GM19438 (cell line): ENCODE data around the gene IZUMO2.

ENCODE experiments used
- ATAC-seq: cut with Tn5 transposase; IDR thresholded peaks from one replicate; pipeline ENCODE4 v1.9.1; 2021; ENCODE audit warnings: low read depth; ENCODE audit not compliant: unreplicated experiment

Gene IZUMO2

DNA sequence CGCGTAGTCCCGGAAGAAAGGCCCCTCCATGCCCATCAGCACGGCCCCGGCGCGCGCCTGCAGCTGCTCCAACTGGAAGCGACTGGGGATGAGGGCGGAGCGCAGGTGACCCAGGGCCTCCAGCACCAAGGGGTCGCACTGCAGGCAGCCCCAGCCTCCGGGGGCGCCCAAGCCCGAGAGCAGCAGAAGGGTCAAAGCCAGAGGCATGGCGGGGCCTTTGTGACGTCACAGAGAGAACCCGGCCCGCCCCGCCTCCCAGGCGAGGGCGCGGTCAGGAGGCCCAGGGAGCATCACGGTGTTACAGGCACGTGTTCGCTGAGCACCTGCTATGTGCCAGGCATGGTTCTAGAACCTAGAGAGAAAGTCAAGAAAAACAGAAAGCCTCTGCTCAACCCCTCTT, at the start of gene IZUMO2:
IZUMO2 (minus strand) TSS at position 294 of the 400 bp plus-strand sequence; CDS start at position 207, 87 bp downstream.
- ATAC-seq, result no peak

- ATAC-seq, result no peak
Measured at GRCh38 chr19:50210425-50210824, 47.3 kb upstream of the IZUMO2 start.

DNA sequence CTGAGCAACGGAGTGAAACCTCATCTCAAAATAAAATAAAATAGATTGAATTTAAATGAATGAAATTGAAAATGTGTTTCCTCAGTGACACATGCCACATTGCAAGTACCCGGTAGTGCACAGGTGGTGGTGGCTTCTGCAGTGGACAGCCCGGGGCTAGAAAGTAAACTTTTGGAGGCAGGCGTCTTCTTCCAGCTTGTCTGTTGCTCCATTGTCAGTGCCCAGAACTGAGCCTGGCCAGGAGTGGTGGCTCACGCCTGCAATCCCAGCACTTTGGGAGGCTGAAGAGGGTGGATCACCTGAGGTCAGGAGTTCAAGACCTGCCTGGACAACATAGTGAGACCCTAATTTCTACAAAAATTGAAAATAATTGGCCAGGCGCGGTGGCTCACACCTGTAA, 46.0 kb upstream of the IZUMO2 start:
- ATAC-seq, result no peak

- no peak for ATAC-seq
Measured at GRCh38 chr19:50207730-50208129, 44.6 kb upstream of the IZUMO2 start.

DNA sequence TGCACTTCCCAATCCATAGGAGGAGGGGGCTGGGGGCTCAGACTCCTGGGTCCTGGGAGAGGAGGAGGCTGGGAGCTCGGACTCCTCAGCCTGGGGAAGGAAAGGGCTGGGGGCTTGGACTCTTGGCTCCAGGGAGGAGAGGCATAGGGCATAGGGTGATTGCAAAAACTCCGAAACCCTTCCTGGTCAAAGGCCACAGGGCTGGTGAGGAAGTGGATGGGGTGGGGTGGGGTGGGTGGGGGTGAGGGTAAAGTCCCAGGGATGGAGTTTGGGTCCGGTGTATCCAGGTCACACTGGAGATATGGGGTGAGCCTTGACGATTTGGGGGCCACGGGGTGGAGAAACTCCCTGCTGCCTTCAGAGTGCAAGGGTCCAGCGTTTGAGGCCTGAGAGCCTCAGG, 43.1 kb upstream of the IZUMO2 start:
- no peak for ATAC-seq

DNA sequence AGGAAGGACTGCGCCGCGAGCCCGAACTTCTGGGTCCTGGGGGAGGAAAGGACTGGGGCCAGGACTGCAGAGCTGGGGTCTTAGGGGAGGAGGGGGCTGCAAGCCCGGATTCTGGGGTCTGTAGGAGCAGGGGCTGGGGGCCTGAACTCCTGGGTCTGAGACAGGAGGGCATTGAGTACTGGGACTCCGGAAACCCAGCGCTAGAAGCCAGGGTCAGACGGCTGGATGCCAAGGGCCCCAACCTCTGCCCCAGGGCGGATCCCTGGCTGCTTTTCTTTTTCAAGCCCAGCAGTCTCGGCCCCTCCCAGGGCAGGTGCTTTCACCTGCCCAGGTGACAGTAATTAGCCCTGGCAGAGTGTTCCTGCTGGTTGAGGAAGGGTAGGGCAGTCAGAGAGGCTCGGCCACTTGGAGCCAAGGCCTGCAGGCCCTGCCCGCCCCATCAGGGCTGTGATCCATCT, 42.6 kb upstream of the IZUMO2 start:
- ATAC-seq, result no peak

GRCh38 chr19:50204811-50205675, 42.0 kb upstream of the IZUMO2 start:
- no peak for ATAC-seq

DNA sequence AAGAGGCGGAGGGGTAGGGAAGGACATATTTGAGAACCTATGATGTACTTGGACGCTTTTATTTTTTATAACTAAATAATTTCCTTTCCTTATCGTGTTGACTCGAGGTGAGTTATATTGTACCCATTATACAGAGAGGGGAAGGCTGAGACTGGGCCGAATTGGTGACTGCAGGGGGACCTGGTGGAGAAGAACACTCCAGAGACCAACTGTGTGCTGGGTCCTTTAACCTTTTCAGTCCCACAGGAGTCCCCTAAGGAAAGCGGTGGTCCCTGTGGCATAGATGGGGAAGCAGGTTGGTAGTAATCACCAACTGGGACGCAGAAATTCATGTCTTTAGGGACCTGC, 41.0 kb upstream of the IZUMO2 start:
- ATAC-seq, result no peak

DNA sequence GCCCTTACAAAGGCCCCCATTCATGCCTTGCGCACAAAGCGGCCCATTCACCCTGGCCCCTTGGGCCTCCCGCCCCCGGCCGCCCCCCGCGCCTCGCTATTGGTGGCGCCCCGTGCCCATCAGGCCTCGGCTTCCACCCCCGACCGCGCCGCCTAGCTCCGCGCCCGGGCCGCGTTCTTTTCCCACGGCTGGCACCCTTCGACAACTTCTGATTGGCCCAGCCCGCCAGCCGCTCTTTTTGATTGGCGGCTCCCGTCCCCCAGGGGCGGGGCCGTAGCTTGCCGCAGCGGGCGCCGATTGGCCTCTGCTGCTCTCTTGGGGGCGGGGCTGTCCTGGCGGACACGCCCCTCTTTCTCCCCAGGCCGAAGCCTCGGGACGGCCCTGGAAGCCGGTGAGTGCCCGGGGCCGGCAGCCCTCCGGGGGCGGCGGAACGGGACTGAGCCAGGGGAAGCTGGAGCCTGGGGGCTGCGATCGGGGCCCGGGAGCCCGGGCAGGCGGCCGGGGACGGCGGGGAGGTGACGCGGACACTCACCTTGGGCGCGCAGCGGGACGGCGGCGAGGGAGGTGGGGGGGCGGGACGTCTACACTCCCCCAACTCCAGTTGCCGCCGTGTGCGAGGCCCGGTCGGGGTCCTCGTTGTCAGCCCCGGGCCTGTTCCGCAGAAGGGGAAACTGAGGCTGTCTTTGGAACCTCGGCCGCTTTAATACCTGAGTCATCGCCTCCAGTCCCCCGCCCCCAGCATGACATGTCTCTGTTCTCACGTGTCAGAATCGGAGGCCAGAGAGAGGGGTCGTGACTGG, 40.4 kb upstream of the IZUMO2 start, which contains the start of gene MYH14:
MYH14 (plus strand) TSS at position 342 of the 800 bp plus-strand sequence. CDS start 6,744 bp downstream, outside the sequence.
- no peak for ATAC-seq

- no peak for ATAC-seq
Measured at GRCh38 chr19:50202962-50203280, 39.8 kb upstream of the IZUMO2 start.

DNA sequence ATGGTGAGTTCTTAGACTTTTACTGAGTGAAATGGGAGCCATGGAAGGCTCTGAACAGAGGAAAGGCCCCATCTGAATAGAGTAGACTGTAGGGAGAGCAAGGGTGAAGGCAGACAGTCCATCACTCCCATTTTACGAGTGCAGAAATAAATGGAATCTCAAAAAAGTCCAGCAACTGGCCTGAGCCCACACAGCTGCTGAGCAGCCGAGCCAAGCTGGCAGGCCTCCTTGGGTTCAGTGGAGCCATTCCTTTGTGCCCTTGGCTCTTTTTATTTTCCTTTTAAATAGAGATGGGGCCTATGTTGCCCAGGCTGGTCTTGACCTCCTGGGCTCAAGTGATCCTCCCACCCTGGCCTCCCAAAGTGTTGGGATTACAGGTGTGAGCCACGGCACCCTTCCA, 39.3 kb upstream of the IZUMO2 start:
- no peak for ATAC-seq

- no peak for ATAC-seq
Measured at GRCh38 chr19:50199259-50199555, 36.1 kb upstream of the IZUMO2 start.

DNA sequence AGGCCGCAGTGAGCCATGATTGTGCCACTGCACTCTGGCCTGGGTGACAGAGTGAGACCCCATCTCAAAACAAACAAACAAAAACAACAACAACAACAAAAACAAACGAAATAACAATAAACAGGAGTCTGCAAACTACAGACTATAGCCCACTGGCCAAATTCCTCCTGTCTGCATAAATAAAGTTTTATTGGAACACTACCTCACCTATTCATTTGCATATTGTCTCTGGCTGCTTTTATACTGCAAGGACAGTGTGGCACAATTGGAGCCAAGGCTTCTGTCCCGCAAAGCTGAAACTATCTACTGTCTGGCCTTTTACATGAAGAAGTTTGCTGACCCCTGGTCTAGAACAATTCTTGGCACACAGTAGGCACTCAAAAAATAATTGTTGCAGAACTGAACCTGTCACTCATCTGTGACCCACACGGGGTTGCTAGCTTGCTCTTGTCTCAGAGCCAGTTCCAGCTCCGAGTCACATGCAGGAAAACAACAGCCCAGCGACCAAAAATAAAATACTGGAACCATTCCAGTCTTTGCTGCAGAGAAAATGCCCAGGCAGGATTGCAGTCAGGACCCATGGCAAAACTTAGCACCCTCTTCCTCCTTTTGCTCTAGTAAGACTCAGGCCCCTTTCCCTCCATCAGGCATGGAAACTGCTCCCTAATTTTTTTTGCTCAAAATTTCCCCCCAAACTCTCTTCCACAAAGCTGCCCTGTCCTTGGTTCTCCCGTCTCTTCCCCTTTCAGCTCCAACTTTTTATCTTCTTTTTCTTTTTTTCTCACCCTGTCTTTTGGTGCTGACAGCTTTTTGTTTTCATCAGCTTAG, 35.6 kb upstream of the IZUMO2 start:
- ATAC-seq, result no peak

DNA sequence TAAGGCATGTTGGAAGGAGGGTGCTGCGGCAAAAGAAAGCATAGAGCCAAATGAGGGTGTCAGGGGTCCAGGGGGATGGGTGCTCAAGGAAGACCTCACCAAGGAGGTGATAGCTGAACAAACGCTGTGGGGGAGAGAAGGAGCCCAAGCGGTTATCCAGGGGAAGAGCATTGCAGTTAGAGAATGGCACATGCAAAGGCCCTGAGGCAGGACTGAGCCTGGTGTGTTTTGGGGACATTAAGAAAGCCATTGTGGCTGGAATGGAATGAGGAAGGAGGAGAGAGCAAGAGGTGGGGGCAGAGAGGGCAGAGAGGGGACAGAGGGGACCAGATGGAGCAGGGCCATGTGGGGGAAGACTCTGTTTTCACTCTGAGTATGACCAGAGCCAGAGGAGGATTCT, 34.3 kb upstream of the IZUMO2 start:
- ATAC-seq, result no peak

GRCh38 chr19:50196322-50196932, 33.3 kb upstream of the IZUMO2 start:
- no peak for ATAC-seq

DNA sequence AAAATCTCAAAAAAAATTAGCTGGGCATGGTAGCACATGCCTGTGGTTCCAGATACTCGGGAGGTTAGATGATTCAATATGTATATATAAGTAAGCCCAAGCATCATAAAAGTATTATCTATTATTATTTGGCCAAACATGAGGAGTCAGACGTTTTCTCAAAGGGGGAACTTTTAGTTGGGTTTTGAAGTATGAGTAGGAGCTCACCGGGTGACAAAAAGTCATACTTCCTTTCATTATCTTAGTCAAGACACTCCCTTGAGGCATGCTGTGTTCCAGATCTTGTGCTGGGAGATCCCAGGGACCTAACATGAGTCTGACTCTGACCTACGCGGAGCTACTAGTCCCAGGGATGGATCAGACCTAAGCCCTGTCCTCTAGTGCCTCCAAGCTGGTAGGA, 32.1 kb upstream of the IZUMO2 start:
- no peak for ATAC-seq

DNA sequence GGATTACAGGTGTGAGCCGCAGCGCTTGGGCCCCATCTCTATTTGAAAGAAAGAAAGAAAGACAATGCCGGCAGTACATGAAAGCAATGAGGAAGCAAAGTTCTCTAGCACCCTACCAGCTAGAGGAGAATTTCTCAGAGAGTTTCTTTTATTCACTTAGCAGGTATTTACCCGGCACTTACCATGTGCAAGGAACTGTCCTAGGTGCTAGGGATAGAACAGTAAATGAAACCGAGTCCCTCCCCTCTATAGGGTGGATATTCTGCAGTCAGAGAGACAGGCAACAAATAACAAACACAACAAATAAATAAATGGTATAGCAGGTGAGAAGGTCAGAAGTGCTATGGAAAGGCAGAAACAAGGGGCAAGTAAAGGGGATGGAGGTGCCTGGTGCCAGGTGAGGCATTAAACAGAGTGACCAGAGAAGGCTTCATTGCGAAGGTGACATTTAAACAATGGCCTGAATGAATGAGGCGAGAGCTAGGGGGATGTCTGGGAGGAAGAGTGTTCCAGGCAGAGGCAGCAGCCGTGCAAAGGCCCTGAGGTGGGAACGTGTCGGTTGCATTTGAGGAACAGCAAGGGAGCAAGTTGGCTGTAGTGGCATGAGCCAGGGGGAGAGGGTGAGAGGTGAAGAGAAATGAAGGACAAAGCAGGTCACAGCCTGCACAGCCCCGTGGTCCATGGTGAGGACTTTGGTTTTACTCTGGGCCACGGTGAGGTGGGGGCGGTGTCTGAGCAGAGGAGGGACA, 29.6 kb upstream of the IZUMO2 start:
- ATAC-seq, result no peak

GRCh38 chr19:50191216-50191615, 28.1 kb upstream of the IZUMO2 start:
- ATAC-seq, result no peak

DNA sequence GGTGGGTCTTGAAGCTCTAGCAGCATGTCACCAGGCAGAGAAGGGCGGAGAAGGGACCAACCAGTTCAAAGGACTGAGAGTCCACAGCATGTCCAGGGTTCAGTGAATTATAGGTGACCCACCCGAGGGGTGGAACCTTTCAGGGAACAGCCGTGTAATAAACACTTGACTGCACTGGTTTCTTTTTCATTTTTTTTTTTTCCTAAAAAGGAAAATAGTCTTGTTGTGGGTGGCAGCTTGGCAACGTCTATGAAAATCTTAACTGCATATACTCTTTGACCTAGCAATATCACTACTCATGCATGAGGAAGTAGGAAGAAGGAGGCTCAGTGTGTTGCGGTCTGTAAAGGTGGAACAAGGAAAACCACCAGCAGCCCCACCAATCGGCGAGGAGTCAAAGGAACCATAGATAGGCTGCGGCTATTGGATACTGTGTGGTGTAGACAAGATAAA, 27.4 kb upstream of the IZUMO2 start:
- no peak for ATAC-seq

- no peak for ATAC-seq
Measured at GRCh38 chr19:50189331-50189730, 26.2 kb upstream of the IZUMO2 start.
